HCT116 (cell line): ENCODE data around the gene PLCB1. TPM values are rescaled to one million over a fixed set of nuclear protein-coding genes. Genes with fewer than 3 reads are reported as not detected.

Source experiments
- ATAC-seq: fragments of 200-7000 bp; cut with Tn5 transposase; 2 replicates; pipeline ENCODE4 v1.9.1; 2020; ENCODE audit warnings: mild to moderate bottlenecking, moderate library complexity
- BruUV-seq: library from RNA; stranded (reverse); fragments of 400-500 nt; replicated peaks from 2 replicates; lab custom pipeline; 2021; lab: Mats Ljungman, UMichigan
- CTCF ChIA-PET: fragments of 300-600 bp; sonication (Branson Sonifier 250); formaldehyde crosslinking; loops from one replicate; lab custom pipeline; 2021; ENCODE audit warnings: antibody characterized with exemption; lab: Charles Lee
- POLR2A ChIA-PET: fragments of 300-600, 350-600 bp; sonication (Branson Sonifier 250); formaldehyde crosslinking; loops from one replicate; lab custom pipeline; 2021; ENCODE audit warnings: antibody characterized with exemption; lab: Charles Lee
- RAD21 ChIA-PET, 2 experiments: fragments of 300-600 bp; sonication (Branson Sonifier 250); formaldehyde crosslinking; loops; one replicate each; lab custom pipeline; 2023; ENCODE audit warnings: low total read pairs in 2 of 2; ENCODE audit not compliant: uncharacterized antibody in 2 of 2, unreplicated experiment in 2 of 2, low non-redundant PET in 1 of 2; lab: Charles Lee
- DNase-seq: peaks from one replicate; pipeline ENCODE4 v3.0.0-alpha.2; 2010; ENCODE audit warnings: low read depth, low spot score
- H2AFZ ChIP-seq: fragments of 200-600 bp; shearing (Covaris generic), sonication (generic); 2 replicates; pipeline ENCODE4 v1.6.1; 2017; ENCODE audit warnings: low read depth, mixed run types, mixed read lengths, antibody characterized with exemption, low read length; ENCODE audit not compliant: poor library complexity, severe bottlenecking
- H3K27ac ChIP-seq: 2 replicates; pipeline ENCODE4 v1.5.1; 2012; ENCODE audit warnings: low read depth, low read length
- H3K27me3 ChIP-seq: fragments of 200-600 bp; sonication (generic); 2 replicates; pipeline ENCODE4 v1.6.1; 2016; ENCODE audit warnings: mixed run types, low read length, mixed read lengths; ENCODE audit not compliant: insufficient read depth
- H3K36me3 ChIP-seq, 2 experiments: fragments of 200-500 bp in 1 of 2; fragments of 200-600 bp in 1 of 2; sonication (Bioruptor generic) in 1 of 2; sonication (generic) in 1 of 2; 2 replicates each; pipeline versions ENCODE4 v1.5.1 to v1.6.1; 2014 to 2016; ENCODE audit warnings: low read length in 2 of 2, inconsistent platforms in 1 of 2, mixed read lengths in 1 of 2, mixed run types in 1 of 2; ENCODE audit not compliant: insufficient read depth in 2 of 2, control insufficient read depth in 1 of 2
- H3K4me1 ChIP-seq, 2 experiments: fragments of 200-600 bp in 1 of 2; sonication (generic) in 1 of 2; 2 replicates each; pipeline versions ENCODE4 v1.5.1 to v1.6.1; 2012 to 2017; ENCODE audit warnings: low read length in 2 of 2, inconsistent platforms in 1 of 2, mild to moderate bottlenecking in 1 of 2, mixed read lengths in 1 of 2, mixed run types in 1 of 2, moderate library complexity in 1 of 2; ENCODE audit not compliant: insufficient read depth in 2 of 2, control insufficient read depth in 1 of 2
- H3K4me2 ChIP-seq: fragments of 200-600 bp; sonication (generic); 2 replicates; pipeline ENCODE4 v1.6.1; 2017; ENCODE audit warnings: mixed run types, low read length, mixed read lengths
- H3K4me3 ChIP-seq, 2 experiments: fragments of 200-600 bp in 1 of 2; sonication (generic) in 1 of 2; replicated peaks in 1 of 2; 2 replicates each; pipeline ENCODE4 v1.5.1; 2011 to 2016; ENCODE audit warnings: low read length in 2 of 2, control low read depth in 1 of 2, low read depth in 1 of 2, mild to moderate bottlenecking in 1 of 2, mixed read lengths in 1 of 2, mixed run types in 1 of 2
- H3K79me2 ChIP-seq: fragments of 200-600 bp; sonication (generic); 2 replicates; pipeline ENCODE4 v1.6.1; 2017; ENCODE audit warnings: mild to moderate bottlenecking, mixed run types, low read length, moderate library complexity, mixed read lengths; ENCODE audit not compliant: insufficient read depth
- H3K9ac ChIP-seq: fragments of 200-600 bp; sonication (generic); 2 replicates; pipeline ENCODE4 v1.6.1; 2016; ENCODE audit warnings: low read length, mixed read lengths
- H3K9me2 ChIP-seq: fragments of 200-600 bp; sonication (generic), shearing (Covaris generic); 2 replicates; pipeline ENCODE4 v1.6.1; 2017; ENCODE audit warnings: mixed run types, mild to moderate bottlenecking, moderate library complexity; ENCODE audit not compliant: insufficient read depth
- H3K9me3 ChIP-seq, 2 experiments: fragments of 200-500 bp in 1 of 2; fragments of 200-600 bp in 1 of 2; sonication (Bioruptor generic) in 1 of 2; sonication (generic) in 1 of 2; 2 replicates each; pipeline ENCODE4 v1.6.1; 2014 to 2017; ENCODE audit warnings: low read length in 2 of 2, mixed read lengths in 2 of 2, inconsistent platforms in 1 of 2, low read depth in 1 of 2, mild to moderate bottlenecking in 1 of 2, mixed run types in 1 of 2, moderate library complexity in 1 of 2; ENCODE audit not compliant: control insufficient read depth in 1 of 2, insufficient read depth in 1 of 2
- H4K20me1 ChIP-seq: fragments of 200-600 bp; sonication (generic), shearing (Covaris generic); 2 replicates; pipeline ENCODE4 v1.6.1; 2017; ENCODE audit warnings: mixed run types, mild to moderate bottlenecking, moderate library complexity; ENCODE audit not compliant: insufficient read depth
- CBX3 ChIP-seq: IDR thresholded peaks from 2 replicates; pipeline ENCODE4 v1.6.1; 2012; ENCODE audit warnings: low read depth
- CTCF ChIP-seq, 3 experiments: fragments of 200-600 bp in 1 of 3; sonication (generic) in 1 of 3; IDR thresholded peaks in 2 of 3; conservative IDR thresholded peaks in 1 of 3; 2 replicates each; pipeline ENCODE4 v1.5.1; 2012 to 2017; ENCODE audit warnings: low read depth in 2 of 3, low read length in 2 of 3, antibody characterized with exemption in 1 of 3, borderline replicate concordance in 1 of 3, control low read depth in 1 of 3, mild to moderate bottlenecking in 1 of 3, mixed read lengths in 1 of 3, mixed run types in 1 of 3, moderate library complexity in 1 of 3; ENCODE audit not compliant: insufficient read depth in 1 of 3
- ELF1 ChIP-seq: IDR thresholded peaks from 2 replicates; pipeline ENCODE4 v1.6.1; 2012; ENCODE audit warnings: low read depth, borderline replicate concordance
- EZH2 ChIP-seq: fragments of 200-600 bp; sonication (generic); IDR thresholded peaks from 2 replicates; pipeline ENCODE4 v1.6.1; 2017; ENCODE audit warnings: antibody characterized with exemption, mixed run types
- EZH2phosphoT487 ChIP-seq: fragments of 200-600 bp; IDR thresholded peaks from 2 replicates; pipeline ENCODE4 v1.6.1; 2018; ENCODE audit warnings: antibody characterized with exemption, borderline replicate concordance
- FOSL1 ChIP-seq: IDR thresholded peaks from 2 replicates; pipeline ENCODE4 v1.6.1; 2012; ENCODE audit warnings: low read depth
- POLR2A ChIP-seq: IDR thresholded peaks from 2 replicates; pipeline ENCODE4 v1.7.0; 2011; ENCODE audit warnings: borderline replicate concordance; ENCODE audit not compliant: insufficient read depth, insufficient read length; ENCODE audit errors: extremely low read depth
- POLR2AphosphoS5 ChIP-seq: IDR thresholded peaks from 2 replicates; pipeline ENCODE4 v1.6.1; 2011; ENCODE audit warnings: mild to moderate bottlenecking, low read depth, low read length, moderate library complexity
- REST ChIP-seq: IDR thresholded peaks from 2 replicates; pipeline ENCODE4 v1.6.1; 2012; ENCODE audit warnings: low read depth
- SIN3A ChIP-seq: IDR thresholded peaks from 2 replicates; pipeline ENCODE4 v1.6.1; 2012; ENCODE audit warnings: low read depth
- SRF ChIP-seq: IDR thresholded peaks from 2 replicates; pipeline ENCODE4 v1.6.1; 2012; ENCODE audit warnings: low read depth
- ZBTB33 ChIP-seq: IDR thresholded peaks from 2 replicates; pipeline ENCODE4 v1.6.1; 2011; ENCODE audit warnings: mild to moderate bottlenecking, low read length, moderate library complexity; ENCODE audit not compliant: insufficient replicate concordance; ENCODE audit errors: extremely low read depth
- intact Hi-C: fragments of 100-400 bp; cut with micrococcal nuclease; formaldehyde crosslinking; loops from 2 replicates; pipeline ENCODE4 v1.10.0; 2022
- total RNA-seq: library from RNA; stranded (reverse); gene quantifications from one replicate; pipeline ENCODE4 v1.2.1, GENCODE V29; 2021; ENCODE audit not compliant: unreplicated experiment
- TF ChIP-seq, protein P1 (sequence below): IDR thresholded peaks from 2 replicates; pipeline ENCODE4 v1.6.1; 2012

The PLCB1 gene
- total RNA-seq, 1 experiment from 2014 or later = 15.8 TPM

DNA sequence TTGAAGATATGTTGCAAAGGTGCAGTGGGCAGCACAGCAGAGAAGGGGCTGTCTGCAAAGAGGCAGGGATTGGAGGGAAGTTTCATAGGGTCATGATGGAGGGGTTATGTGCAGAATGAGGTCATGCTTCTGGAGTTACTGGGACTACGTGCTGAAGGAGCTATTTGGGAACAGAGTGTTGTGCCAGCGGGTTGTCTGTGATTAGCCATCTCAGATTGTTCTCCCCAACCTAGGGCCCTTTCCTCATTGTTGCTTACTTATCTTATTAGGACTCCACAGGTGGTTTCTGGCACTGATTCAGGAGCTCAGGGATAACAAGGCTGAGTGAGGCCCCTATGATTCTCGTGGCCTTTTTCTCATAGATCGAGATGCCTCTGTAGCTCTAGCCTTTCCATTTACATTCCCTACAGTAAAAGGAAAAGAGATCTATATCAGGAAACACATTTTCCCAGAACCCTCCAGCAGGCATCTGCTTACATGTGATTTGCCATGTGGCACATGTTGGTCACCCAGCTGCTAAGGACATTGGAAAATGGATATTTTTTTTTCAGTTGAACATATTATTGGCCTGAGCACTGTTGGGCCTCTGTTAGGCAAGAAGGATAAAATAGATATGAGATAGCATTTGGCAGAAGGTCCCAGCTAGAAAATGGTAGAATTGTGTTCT is 507.2 kb downstream of the PLCB1 start (continued):
- TF ChIP-seq POLR2A (no peak), CBX3 (no peak)

DNA sequence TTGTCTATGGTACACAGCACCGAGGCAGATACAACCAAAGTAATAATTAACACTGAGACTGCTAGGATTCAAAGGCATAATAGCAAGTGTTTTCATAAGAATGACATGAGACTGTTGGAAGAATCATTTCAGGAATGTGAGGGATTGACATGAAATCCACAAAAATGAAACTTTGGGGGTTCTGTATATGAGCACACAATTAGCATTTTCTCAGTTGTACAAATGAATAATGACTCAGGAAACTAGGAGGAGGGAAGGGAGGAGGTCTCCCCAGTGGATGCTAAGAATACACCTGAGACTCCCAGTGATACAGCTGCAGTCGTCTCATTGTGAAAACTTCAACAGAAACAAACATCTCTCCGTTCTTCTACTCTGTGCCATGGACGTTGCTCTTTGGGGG is 508.4 kb downstream of the PLCB1 start:
- Histone ChIP-seq H3K27ac (no peak overlapping the region), H3K36me3 (no peaks in the 10 kb centered on the region), H3K27me3 (no peaks in the 10 kb centered on the region), H3K4me2 (no peak overlapping the region), H4K20me1 (no peaks in the 10 kb centered on the region), H3K79me2 (no peaks in the 10 kb centered on the region), H3K9ac (no peak overlapping the region), H3K4me3 (no peak overlapping the region), H3K9me3 (no peaks in the 10 kb centered on the region), H3K9me2 (no peaks in the 10 kb centered on the region), H3K4me1 (no peaks in the 10 kb centered on the region), H2AFZ (no peak overlapping the region)
- no peak for ATAC-seq
- no peak for TF ChIP-seq FOSL1
- no peak for TF ChIP-seq CBX3
- TF ChIP-seq CTCF (IDR thresholded peaks at IDR 0.05 in 2 of 3, conservative IDR thresholded peaks at IDR 0.05 in 1 of 3; ENCODE audit: borderline replicate concordance in 1 of 3, insufficient read depth in 1 of 3, low read depth in 2 of 3, low read length in 2 of 3) = no peak
- no peak for TF ChIP-seq EZH2phosphoT487
- TF ChIP-seq POLR2A = no peak
- no peak for TF ChIP-seq ELF1
- no peak for TF ChIP-seq SIN3A
- no peak for TF ChIP-seq SRF
- TF ChIP-seq, protein P1, sequence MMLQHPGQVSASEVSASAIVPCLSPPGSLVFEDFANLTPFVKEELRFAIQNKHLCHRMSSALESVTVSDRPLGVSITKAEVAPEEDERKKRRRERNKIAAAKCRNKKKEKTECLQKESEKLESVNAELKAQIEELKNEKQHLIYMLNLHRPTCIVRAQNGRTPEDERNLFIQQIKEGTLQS = no peak
- no peak for TF ChIP-seq REST
- TF ChIP-seq ZBTB33 = no peak
- TF ChIP-seq EZH2 = no peak
- no peak for TF ChIP-seq POLR2AphosphoS5
- intact Hi-C loops = no loop called here
- BruUV-seq = no TSS peak
- ChIA-PET RAD21 (no interaction called here), POLR2A (no interaction called here), CTCF (no interaction called here)
- no peak for DNase-seq
